GM19239 (cell line): ENCODE measurements around the gene UBE2L6.
"Not testable (repeated sequence)": the region's sequence is repeated elsewhere in the genome, so short reads cannot be mapped to it uniquely, and the experiment has no call there.

ENCODE experiments used
- DNase-seq: peaks from one replicate; pipeline ENCODE4 v3.0.0; 2011; ENCODE audit warnings: low spot score; ENCODE audit not compliant: insufficient read length
- FAIRE-seq: peaks from 2 replicates; lab custom pipeline; 2011; peaks lifted over from hg19 to GRCh38; lab: Jason Lieb, UNC

UBE2L6 gene

DNA sequence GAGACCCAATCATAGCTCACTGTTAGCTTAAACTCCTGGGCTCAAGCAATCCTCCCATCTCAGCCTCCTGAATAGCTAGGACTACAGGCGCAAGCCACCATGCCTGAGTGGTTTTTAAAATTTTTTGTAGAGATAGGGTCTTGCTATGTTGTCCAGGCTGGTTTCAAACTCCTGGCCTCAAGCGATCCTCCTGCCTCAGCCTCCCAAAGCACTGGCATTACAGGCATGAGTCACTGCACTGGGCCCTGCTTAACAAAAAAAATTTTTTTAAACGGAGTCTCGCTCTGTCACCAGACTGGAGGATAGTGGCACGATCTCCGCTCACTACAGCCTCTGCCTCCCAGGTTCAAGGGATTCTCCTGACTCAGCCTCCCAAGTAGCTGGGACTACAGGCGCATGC, 33.0 kb downstream of the UBE2L6 start:
- not testable (repeated sequence) for FAIRE-seq, DNase-seq

DNA sequence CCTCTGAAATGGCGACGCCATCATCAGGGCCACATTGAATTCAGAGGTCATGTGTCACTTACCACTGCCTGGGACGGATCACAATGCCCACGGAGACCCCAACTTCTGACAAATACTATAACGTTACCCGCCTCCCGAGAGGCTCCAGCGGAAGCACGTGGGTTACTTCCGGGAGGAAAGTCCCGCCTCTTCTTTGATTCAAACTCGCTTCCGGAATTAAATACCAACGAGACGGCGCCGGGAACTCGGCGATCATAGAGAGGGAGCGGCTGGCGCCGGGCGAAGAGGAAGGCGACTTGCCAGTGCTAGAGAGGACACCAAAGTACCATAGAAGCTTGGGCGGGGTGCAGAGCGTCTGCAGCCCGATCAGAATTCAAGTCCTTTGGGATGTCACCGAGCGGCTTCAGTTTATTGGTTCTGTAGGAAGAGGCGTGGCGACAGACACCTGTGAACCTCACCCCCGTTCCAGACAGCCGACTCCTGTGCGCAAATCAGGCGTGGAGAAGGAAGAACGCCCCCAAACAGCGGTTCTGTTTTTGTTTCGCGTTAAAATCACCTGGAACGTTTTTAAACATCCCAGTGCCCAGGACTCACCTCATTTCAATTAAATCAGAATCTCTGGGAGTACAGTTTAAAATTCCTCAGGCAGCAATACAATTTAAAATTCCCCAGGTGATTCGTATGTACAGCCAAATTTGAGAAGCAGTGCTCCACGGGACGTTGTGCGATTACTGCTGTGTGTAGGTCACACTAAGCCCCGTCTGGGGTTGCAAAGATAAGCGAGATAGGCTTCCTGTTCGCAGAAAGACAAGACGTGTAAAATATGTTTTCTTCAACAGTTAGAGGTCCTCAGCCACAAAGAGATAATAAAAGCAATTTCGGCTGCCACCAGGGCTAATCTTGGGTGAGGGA, 36.6 kb downstream of the UBE2L6 start, which contains the start of gene TIMM10:
TSS of gene TIMM10 (minus strand) at position 159 of the 912 bp plus-strand sequence. CDS start 565 bp downstream, outside the sequence.
- peak; percentile 93 for DNase-seq
- peak; percentile 98 for FAIRE-seq

DNA sequence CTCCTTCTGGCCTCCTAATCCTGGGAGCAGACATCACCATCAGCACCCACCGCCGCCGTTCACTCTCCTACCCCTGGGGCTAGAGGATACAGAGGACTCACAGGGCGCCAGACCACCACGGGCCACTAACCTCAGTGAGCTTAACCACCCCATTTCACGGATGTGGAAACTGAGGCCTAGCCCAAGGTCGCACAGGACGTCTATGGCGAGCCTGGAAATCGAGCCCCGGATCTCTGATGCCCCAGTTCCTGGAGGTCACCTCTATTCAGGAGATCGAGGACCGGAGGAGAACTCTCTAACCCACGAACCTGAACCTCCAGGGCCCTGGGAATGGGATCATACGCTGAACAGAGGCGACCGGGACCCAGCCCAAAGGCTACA, 37.3 kb downstream of the UBE2L6 start:
- no peak for FAIRE-seq

DNA sequence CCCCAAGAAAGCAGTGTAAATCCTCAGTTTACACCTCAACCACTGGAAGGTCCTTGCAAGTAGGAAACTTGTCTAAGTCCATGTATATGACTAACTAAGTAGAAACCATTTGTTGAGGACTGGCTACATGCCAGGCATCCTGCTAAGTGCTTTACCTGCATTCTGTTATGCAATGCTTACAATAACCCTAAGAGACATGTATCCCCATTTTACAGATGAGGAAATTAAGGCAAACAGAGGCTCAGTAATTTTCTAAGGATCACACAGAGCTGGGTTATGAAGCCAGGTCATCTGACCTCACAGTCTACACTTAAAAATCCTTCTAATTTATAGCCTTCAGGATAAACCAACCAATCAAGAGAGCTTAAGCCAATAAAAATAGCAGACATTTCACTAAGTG, 38.5 kb downstream of the UBE2L6 start:
- FAIRE-seq (no peak), DNase-seq (no peak)

More for the DNA sequence above, 37.3 kb downstream of the UBE2L6 start:
- DNase-seq = no peak

DNA sequence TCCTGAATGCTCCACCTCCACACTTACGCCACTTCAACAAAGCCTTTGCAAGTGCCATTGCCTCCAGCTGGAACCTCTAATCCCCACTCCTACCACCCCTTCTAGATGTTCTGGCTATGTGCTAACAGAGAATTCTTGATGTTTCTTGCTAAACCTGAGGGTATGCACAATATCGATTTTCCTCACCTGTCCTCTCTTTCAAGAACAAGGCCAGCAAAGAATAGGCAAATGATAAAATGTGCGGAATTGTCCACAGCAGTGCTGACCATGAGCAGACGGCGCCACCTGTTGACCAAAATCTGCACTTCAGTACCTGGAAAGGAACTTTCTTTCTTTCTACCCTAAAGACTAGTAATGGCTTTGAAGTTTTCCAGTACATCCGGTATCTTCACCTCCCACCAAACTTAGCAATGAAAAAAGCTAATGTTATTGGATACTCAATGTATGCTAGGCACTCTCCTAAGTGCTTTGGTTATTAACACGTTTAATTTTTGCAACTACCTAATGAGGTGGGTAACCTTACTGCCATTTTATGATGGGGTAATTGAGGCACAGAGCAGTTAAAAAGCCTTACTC, 40.3 kb downstream of the UBE2L6 start:
- DNase-seq (no peak), FAIRE-seq (peak; percentile 89)

DNA sequence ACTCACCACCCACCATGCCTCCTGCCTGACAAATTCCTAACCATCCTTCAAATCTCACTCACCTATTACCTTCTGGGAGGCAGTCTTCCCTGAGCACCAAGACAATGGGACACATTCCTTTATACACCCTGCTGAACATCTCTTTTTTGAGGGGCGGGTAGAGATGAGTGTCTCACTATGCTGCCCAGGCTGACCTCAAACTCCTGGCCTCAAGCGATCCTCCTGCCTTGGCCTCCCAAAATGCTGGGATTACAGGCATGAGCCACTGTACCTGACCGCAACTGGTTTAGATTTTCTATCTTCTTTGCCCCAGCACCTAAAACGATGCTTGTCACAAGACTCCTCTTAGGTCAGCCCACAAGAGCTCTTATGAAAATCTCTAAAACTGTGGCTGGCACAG, 44.1 kb downstream of the UBE2L6 start:
- DNase-seq = no peak
- no peak for FAIRE-seq

DNA sequence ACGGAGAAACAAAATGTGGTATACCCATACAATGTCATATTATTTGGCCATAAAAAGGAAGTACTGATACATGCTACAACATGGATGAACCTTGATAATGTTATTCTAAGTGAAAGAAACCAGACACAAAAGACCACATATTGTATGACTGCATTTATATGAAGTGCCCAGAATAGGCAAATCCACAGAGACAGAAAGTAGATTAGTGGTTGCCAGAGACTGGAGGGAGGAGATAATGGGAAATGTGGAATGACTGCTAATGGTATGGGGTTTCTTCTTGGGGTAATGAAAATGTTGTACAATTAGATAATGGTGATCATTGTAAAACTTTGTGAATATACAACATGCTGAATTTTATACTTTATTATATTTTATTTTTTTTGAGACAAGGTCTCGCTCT, 46.4 kb downstream of the UBE2L6 start:
- DNase-seq = no peak
- FAIRE-seq = no peak

DNA sequence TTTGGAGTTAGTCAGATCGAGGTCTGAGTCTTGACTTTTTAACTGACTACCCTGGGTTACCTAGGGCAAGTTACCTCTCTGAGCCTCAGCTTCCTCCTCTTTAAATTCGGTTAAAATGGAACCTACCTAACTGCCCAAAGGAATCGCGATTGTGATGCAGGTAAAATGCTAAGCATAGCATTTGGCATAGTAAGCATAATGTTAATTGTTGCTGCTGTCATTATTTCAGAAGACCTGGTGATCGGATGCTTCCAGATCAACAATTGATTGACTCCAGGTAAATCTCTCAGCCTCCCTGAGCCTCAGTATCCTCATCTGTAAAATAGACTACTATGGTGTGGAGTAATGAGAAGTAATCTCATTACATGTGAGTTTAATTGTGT, 51.4 kb downstream of the UBE2L6 start:
- DNase-seq = no peak
- FAIRE-seq = no peak

DNA sequence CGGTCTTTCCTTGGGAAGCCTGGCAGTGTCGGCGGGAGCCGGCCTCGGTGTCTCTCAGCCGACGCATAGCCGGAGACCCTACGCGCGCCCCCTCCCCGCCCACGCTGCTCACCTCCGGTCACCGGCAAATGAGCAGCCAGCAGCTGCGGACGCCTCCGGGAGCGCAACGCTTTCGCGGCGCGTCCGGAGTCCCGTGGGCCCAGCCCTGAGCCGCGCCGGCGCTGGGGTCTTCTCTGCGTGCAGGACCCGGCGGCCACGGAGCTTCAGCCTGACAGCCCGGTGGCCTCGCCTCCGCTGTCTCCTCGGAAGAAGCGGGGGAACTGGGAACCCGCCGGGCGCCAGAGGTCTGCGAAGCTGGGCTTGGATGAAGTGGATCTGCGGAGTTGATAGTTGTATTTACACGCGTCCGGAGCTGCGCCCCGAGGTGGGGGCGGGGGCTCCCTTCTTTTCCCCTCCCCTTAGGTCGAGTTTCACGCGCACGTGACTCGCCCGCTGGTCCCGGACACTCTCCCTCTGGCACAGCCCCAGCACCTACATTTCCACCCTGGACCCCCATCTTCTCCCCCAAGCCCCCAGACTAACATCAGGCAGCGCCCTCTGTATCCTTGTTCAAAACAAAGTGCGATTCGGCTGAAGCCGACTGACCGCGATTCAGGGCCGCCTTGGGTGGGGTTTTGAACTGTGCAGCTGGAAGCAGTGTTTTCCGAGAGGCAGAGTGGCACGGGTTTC, 52.0 kb downstream of the UBE2L6 start, which contains the start of gene SLC43A1:
TSS of gene SLC43A1 (minus strand) at position 371 of the 729 bp plus-strand sequence. CDS start 1,591 bp downstream, outside the sequence.
- FAIRE-seq (peak; percentile 87), DNase-seq (peak; percentile 35)

DNA sequence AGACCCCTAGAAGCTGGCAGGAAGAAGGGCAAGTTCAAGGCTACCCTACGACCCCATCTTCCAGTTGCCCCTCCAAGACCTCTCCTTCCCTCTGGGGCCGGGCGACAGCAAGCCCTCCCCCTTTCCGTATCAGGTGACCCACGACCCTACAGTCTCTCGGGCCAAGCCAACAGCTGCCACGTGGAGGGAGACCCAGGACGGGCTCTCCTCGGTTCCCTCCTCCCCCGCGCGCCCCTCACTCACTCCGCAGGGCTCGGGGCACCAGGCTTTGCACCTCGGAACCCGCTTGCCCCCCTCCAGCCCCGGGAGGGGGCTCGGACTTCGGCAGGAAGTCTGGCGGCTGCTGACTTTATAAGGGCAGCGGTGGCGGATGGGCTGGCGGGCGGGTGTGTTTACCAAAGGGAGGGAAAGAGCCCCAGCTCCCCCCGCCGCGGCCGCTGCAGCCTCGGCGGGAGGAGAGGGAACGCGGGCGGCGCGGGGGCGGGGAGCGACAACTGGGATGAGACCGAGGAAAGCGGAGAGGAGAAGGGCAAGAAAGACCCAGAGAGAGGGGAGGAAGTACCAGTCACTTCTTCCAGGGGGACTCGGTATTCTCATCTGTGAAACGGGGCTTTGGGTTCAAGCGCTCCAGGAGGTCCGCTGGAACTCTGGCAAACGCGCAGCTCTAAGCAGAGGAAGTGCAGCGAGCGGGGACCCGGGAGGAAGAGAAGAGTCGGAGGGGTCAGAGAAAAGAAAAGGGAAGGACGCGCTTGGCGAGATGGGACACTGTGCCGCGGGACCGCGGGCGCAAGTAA, 52.7 kb downstream of the UBE2L6 start:
- FAIRE-seq (peak; percentile 71), DNase-seq (peak; percentile 41)

DNA sequence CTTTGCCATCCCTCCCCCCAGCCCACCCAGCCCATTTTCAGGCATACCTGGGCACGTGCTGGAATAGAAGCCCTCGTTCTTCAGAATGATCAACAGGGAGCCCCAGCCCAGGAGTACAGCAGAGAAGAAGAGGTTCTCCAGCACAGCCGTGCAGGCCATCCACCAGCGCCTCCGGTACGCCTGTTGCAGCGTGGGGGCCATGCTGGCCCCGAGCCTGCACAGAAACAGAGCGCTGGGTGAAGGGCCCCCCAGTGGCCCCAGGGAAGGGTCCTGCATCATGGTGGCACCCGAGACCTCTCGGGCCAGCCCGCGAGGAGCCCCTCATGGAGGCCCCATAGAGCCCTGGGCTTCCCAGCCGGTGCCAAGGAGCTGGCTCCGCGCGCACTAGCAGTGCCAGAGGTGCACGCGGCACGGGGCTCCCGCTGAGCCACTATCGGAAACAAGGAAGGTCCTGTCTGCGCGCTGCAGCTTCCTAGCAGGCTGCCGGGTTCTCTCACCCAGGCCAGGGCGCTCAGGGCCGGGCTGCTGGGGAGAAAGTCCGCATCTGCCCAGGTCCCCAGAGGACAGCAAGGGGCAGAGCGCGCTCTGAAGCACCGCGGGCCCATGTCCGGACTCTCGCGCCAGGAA, 53.4 kb downstream of the UBE2L6 start:
- FAIRE-seq (no peak), DNase-seq (no peak)

DNA sequence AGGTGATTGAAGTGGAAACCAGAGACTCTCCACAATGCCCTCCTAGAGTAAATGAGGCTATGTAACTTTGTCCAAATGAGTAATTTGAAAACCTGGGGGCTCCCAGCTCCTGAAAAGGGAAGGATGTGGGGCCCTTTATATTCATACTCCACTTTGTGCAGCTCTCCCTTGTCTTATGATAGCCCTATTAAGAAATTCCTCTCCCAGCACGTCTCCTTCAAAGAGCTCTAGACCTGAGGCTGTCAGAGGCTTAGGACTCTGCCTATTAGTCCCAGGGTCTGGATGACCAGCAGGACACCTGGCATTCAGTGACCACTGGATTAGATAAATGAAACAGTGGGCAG, 54.0 kb downstream of the UBE2L6 start:
- DNase-seq (no peak), FAIRE-seq (no peak)

DNA sequence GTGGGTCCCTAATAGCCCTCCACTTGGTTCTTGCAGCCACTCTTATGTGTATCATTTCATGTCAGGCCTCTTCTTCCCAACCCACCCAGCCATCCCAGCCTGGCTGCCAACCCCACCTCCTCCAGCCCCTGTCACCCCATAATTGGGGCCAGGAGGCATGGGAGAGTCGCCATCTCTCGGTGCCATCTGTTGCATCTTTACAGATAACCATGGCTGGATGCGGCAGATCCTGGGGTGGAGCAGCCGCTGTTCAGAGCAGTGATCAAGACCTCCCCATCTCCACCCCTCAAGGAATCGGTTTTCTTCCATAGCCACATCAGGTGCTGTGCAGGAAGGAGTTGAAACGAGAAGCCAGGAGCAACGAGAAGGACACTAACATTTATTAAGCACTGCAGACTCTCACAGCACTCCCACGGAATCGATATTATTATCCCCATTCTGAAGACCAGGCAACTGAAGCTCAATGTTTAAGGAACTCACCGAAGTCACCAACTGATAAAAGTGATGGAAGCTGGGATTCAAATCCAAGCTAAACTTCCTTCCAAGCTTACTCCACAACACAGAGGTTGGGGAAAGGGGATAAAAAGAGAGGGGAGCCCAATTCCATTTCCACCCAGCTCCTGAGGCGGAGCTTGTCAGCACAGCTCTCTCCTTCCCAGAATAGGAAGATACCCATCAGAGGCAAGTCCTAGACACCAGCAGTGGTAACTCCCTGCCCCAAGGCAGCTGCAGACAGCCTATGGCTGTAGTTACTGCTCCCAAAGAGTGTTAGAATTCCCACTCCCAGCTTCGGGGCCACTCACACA, 54.6 kb downstream of the UBE2L6 start:
- no peak for FAIRE-seq
- no peak for DNase-seq

DNA sequence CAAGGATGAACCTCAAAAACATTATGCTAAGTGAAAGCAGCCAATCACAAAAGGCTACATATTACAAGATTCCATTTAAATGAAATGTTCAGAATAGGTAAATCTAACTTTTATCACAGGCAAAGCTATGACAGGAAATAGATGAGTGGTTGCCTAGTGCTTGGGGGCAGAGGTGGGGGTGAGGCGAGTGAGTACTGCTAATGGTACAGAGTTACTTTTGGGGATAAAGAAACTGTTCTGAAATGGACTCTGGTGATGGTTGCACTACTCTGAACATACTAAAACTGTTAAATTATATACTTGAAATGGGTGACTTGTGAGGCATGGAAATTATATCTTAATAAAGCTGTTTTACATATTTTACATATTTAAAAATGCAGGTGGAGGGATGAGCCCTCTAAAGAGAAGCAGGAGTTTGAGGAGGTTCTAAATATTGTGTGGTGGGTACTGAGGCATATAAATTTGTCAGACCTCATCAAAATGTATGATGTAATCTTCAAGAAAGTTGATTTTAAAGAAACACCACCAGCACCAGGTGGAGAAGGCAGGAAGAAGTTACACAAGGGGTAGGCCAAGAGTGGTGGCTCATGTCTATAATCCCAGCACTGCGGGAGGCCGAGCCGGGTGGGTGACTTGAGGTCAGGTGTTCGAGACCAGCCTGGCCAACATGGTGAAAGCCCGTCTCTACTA, 55.6 kb downstream of the UBE2L6 start:
- no peak for FAIRE-seq

DNA sequence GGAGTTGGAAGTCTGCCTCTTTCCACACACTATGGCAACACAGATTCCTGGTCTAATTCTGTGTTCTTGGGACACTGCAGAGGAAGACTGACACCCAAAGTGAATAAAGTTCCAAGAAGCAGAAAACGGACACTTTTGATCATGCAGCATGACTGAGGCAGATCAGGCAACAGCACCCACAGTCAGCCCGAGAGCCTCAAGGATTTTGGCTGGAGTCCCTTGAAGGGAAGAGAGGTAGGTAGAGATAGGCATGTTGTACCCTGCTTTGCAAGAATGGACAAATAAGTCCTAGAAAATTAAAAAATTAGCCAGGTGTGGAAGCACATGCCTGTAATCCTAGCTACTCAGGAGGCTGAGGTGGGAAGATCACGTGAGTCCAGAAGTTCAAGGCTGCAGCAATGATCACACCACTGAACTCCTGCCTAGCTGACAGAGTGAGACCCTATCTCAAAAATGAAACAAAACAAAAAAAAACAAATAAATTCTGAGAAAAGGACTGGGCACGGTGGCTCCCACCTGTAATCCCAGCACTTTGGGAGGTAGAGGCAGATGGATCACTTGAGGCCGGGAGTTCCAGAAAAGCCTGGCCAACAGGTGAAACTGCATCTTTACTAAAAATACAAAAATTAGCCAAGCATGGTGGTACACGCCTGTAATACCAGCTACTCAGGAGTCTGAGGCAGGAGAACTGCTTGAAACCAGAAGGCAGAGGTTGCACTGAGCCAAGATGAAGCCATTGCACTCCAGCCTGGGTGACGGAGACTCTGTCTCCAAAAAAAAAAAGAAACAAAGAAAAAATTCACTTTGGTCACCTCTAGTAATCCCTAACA, 58.9 kb downstream of the UBE2L6 start:
- FAIRE-seq (no peak), DNase-seq (no peak)

More for the DNA sequence above, 55.6 kb downstream of the UBE2L6 start:
- DNase-seq = no peak

DNA sequence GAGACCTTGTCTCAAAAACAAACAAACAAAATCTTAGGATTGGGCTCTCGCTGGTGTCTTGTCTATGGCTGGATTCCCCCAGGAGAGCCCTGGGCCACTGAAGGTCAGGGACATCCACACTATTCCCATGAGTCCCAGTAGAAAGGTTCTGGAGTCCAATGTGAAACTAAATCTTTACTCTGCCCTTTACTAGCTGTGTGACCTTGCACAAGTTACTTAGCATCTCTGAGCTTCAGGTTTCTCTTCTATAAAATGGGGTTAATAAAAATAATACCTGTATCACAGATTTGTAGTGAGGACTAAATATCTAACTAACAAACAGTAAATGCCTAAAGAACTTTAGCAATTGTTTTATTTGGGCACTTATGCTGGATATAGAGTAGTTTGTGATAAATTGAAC, 61.0 kb downstream of the UBE2L6 start:
- FAIRE-seq = no peak
- no peak for DNase-seq

DNA sequence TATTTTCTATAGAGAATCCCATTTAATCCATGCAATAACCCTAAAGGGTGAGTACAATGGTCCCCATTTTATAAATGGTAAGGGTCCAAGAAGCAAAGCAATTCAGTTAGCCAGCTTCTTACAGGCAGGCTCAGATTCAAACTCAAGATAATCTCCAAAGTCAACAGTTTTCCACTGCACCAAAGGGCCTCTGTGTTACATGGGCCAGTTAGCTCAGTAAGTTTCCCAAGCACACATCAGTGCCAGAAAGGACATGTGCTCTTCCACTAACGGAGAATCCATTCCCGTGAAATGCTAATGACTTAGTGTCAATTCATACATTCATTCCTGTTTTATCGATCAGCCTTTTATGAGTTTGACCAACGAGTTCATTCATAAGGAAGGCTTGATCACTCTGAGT, 63.0 kb downstream of the UBE2L6 start:
- FAIRE-seq (no peak), DNase-seq (no peak)
